ENCODE measurements around the gene EMC6. TPM values are rescaled to one million over a fixed set of nuclear protein-coding genes. Genes with fewer than 3 reads are reported as not detected.

EMC6 gene
- total RNA-seq, 1 experiment from 2014 or later: 72.2 TPM

DNA sequence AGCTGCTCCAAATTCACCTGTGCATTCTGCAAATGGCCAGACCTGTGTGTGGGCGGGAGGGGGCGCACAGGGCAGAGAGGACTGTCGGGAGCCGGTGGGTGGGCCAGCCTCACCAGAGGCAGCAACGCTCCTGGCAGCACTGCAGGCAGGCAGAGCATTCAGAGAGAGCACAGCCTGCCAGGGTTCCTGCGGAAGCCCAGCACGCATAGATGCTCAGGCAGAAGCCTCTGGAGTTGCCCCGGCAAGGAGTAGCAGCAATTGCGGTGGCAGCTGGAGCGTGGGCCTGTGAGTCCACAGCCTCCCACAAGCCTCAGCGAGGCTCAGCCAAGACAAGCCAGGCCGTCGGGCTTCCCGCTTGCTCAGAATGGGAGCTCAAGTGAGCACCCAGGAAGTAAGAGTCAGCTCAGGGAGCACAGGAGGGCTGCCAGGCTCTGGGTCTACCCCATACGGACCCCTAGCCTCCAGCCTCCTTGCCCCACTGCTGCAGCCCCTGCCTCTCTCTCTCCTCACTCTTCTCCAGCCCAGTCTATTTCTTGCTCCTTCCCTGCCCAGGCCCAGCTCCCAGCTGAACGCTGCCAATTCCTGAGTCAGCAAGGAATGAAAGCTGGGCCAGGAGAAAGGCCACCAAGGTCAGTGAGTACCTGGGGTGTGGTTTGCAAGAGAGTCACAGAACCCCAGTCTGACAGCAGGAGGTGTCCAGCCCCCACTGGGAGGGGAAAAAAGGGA lies 9.6 kb downstream of the EMC6 start:
- Histone ChIP-seq H2AK5ac (ENCODE audit: insufficient read length, low read length) (no peak overlapping the region), H4K8ac (replicated peaks; ENCODE audit: insufficient read length, low read depth, low read length) (no peak overlapping the region), H4K5ac (ENCODE audit: insufficient read length, low read depth, low read length) (no peak overlapping the region), H3K18ac (ENCODE audit: insufficient read length, low read depth, low read length) (no peak overlapping the region), H2BK20ac (ENCODE audit: low read depth, low read length, poor library complexity, severe bottlenecking) (no peak overlapping the region), H3T11ph (ENCODE audit: low read length) (no peak overlapping the region), H3K4me1 (ENCODE audit: insufficient read depth, low read length) (no peaks in the 10 kb centered on the region), H2AFZ (ENCODE audit: low read length) (no peak overlapping the region), H3K27me3 (ENCODE audit: insufficient read depth, low read length) (no peaks in the 10 kb centered on the region), H3K14ac (ENCODE audit: insufficient read depth, low read length) (no peak overlapping the region), H3K9me3 (ENCODE audit: control insufficient read depth, low read depth, low read length) (no peaks in the 10 kb centered on the region), H3K4me2 (ENCODE audit: insufficient read depth, insufficient read length, low read length) (no peak overlapping the region), H3K4ac (ENCODE audit: low read depth, low read length) (no peak overlapping the region), H2BK15ac (ENCODE audit: low read depth, low read length) (no peak overlapping the region), H3K23me2 (ENCODE audit: insufficient read length, low read depth, low read length, poor library complexity, severe bottlenecking) (no peaks in the 10 kb centered on the region), H4K91ac (ENCODE audit: insufficient read length, low read depth, low read length) (no peak overlapping the region), H4K20me1 (ENCODE audit: control insufficient read depth, insufficient read depth, insufficient read length) (no peaks in the 10 kb centered on the region), H3K23ac (ENCODE audit: insufficient read length, low read depth, low read length) (no peak overlapping the region), H3K56ac (ENCODE audit: insufficient read length, low read depth, low read length) (no peak overlapping the region), H2BK120ac (ENCODE audit: low read depth, low read length, poor library complexity, severe bottlenecking) (no peak overlapping the region), H3K27ac (ENCODE audit: insufficient read length, low read depth, low read length) (no peak overlapping the region), H3K79me2 (ENCODE audit: insufficient read depth, low read length) (no peaks in the 10 kb centered on the region), H2BK5ac (ENCODE audit: insufficient read length, low read length) (no peak overlapping the region), H3K9ac (ENCODE audit: extremely low read depth, insufficient read length, low read length) (no peak overlapping the region), H2BK12ac (ENCODE audit: insufficient read length, low read depth, low read length) (no peak overlapping the region), H3K79me1 (ENCODE audit: insufficient read depth, low read depth, low read length, poor library complexity, severe bottlenecking) (no peaks in the 10 kb centered on the region)
- Mint-ChIP-seq H3K36me3 (ENCODE audit: insufficient read depth in 1 of 3, low read depth in 3 of 3) (no peaks in the 10 kb centered on the region; a peak in 1 of 7 replicates), H3K4me1 (peaks cover 11 to 19% of the 10 kb centered on the region in 2 experiments), H3K27ac (peak overlapping the region in 1 of 3 experiments; percentile 82; a peak in 3 of 7 replicates), H3K27me3 (ENCODE audit: low read depth) (peaks cover 4% of the 10 kb centered on the region; the same call in 1 of the 2 replicates), H3K4me3 (no peak overlapping the region; a peak in 1 of 5 replicates), H3K9me3 (no peaks in the 10 kb centered on the region)
- TF ChIP-seq, protein P1, sequence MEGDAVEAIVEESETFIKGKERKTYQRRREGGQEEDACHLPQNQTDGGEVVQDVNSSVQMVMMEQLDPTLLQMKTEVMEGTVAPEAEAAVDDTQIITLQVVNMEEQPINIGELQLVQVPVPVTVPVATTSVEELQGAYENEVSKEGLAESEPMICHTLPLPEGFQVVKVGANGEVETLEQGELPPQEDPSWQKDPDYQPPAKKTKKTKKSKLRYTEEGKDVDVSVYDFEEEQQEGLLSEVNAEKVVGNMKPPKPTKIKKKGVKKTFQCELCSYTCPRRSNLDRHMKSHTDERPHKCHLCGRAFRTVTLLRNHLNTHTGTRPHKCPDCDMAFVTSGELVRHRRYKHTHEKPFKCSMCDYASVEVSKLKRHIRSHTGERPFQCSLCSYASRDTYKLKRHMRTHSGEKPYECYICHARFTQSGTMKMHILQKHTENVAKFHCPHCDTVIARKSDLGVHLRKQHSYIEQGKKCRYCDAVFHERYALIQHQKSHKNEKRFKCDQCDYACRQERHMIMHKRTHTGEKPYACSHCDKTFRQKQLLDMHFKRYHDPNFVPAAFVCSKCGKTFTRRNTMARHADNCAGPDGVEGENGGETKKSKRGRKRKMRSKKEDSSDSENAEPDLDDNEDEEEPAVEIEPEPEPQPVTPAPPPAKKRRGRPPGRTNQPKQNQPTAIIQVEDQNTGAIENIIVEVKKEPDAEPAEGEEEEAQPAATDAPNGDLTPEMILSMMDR (conservative IDR thresholded peaks at IDR 0.05): peak; percentile 53
- WGBS (ENCODE audit: extremely low coverage, insufficient read length, low lambda C conversion rate): no CpG with 5 or more reads among the region's 16 CpGs
- peak; percentile 91 for DNase-seq
